ENCODE measurements around the gene P2RY2.

Gene P2RY2

GRCh38 chr11:73218106-73218829 is at the start of gene P2RY2:
TSS of gene P2RY2 (plus strand) at chr11:73218281. CDS start at chr11:73234160, 15,879 bp downstream.
- peak; percentile 26 for TF ChIP-seq CTCF (IDR thresholded peaks at IDR 0.05; ENCODE audit: insufficient read depth, missing control alignments)
- DNase-seq (ENCODE audit: insufficient read length, low spot score): no peak
- FAIRE-seq: no peak

- TF ChIP-seq CTCF (IDR thresholded peaks at IDR 0.05; ENCODE audit: insufficient read depth, missing control alignments): no peak
- FAIRE-seq: no peak
- no peak for DNase-seq (ENCODE audit: insufficient read length, low spot score)
Measured at GRCh38 chr11:73168925-73169579, 49.0 kb upstream of the P2RY2 start.

- no peak for TF ChIP-seq CTCF (IDR thresholded peaks at IDR 0.05; ENCODE audit: insufficient read depth, missing control alignments)
- DNase-seq (ENCODE audit: insufficient read length, low spot score): no peak
- FAIRE-seq: no peak
Measured at GRCh38 chr11:73170140-73170539, 47.9 kb upstream of the P2RY2 start.

GRCh38 chr11:73171436-73172161 is 46.5 kb upstream of the P2RY2 start:
- no peak for TF ChIP-seq CTCF (IDR thresholded peaks at IDR 0.05; ENCODE audit: insufficient read depth, missing control alignments)
- DNase-seq (ENCODE audit: insufficient read length, low spot score) (no peak), FAIRE-seq (no peak)

- no peak for DNase-seq (ENCODE audit: insufficient read length, low spot score)
- no peak for TF ChIP-seq CTCF (IDR thresholded peaks at IDR 0.05; ENCODE audit: insufficient read depth, missing control alignments)
- no peak for FAIRE-seq
Measured at GRCh38 chr11:73172992-73173656, 45.0 kb upstream of the P2RY2 start.

- FAIRE-seq (no peak), DNase-seq (ENCODE audit: insufficient read length, low spot score) (no peak)
- TF ChIP-seq CTCF (IDR thresholded peaks at IDR 0.05; ENCODE audit: insufficient read depth, missing control alignments): no peak
Measured at GRCh38 chr11:73173755-73174494, 44.2 kb upstream of the P2RY2 start.
